Endothelial cell of umbilical vein (primary cell): ENCODE data around the gene C16orf78. TPM values are rescaled to one million over a fixed set of nuclear protein-coding genes. Genes with fewer than 3 reads are reported as not detected.

Experiments used
- BruUV-seq: library from RNA; stranded (reverse); fragments of 400-500 nt; replicated peaks from 2 replicates; lab custom pipeline; 2021; lab: Mats Ljungman, UMichigan
- CTCF ChIA-PET: fragments of 300-600, 350-600 bp; sonication (Branson Sonifier 250); formaldehyde crosslinking; loops from one replicate; lab custom pipeline; 2021; ENCODE audit warnings: antibody characterized with exemption, inconsistent platforms; lab: Charles Lee
- POLR2A ChIA-PET: fragments of 300-600, 350-600 bp; sonication (Branson Sonifier 250); formaldehyde crosslinking; loops from one replicate; lab custom pipeline; 2021; ENCODE audit warnings: antibody characterized with exemption, inconsistent platforms; lab: Charles Lee
- DNase-seq: peaks from one replicate; pipeline ENCODE4 v3.0.0-alpha.2; 2011; ENCODE audit warnings: low read depth, low spot score
- FAIRE-seq: peaks from 2 replicates; lab custom pipeline; 2011; peaks lifted over from hg19 to GRCh38; lab: Jason Lieb, UNC
- H2AFZ ChIP-seq: 2 replicates; pipeline ENCODE4 v1.6.0; 2012; ENCODE audit warnings: low read depth, low read length, control low read depth, inconsistent platforms
- H3K27ac ChIP-seq: 2 replicates; pipeline ENCODE4 v1.5.1; 2011; ENCODE audit warnings: low read depth, mild to moderate bottlenecking, control low read depth, low read length, moderate library complexity; ENCODE audit not compliant: insufficient read depth
- H3K27me3 ChIP-seq, 2 experiments: 2 replicates each; pipeline versions ENCODE4 v1.6.0 to v1.6.1; 2011; ENCODE audit warnings: low read length in 2 of 2, mixed read lengths in 1 of 2; ENCODE audit not compliant: control insufficient read depth in 2 of 2, insufficient read depth in 2 of 2
- H3K36me3 ChIP-seq, 2 experiments: 2 replicates in 1 of 2; 3 replicates in 1 of 2; pipeline ENCODE4 v1.5.1; 2011; ENCODE audit warnings: low read length in 2 of 2, mild to moderate bottlenecking in 1 of 2, moderate library complexity in 1 of 2; ENCODE audit not compliant: control insufficient read depth in 2 of 2, insufficient read depth in 2 of 2; ENCODE audit errors: extremely low read depth in 1 of 2
- H3K4me1 ChIP-seq: 3 replicates; pipeline ENCODE4 v1.5.1; 2011; ENCODE audit warnings: mild to moderate bottlenecking, low read length; ENCODE audit not compliant: control insufficient read depth, insufficient read depth; ENCODE audit errors: extremely low read depth
- H3K4me2 ChIP-seq: 2 replicates; pipeline ENCODE4 v1.6.1; 2011; ENCODE audit warnings: low read length, control low read depth, mixed read lengths; ENCODE audit not compliant: insufficient read depth
- H3K4me3 ChIP-seq, 3 experiments: fragments of 200-600 bp in 1 of 3; sonication (generic), shearing (Covaris generic) in 1 of 3; replicated peaks in 1 of 3; 2 replicates each; pipeline ENCODE4 v1.5.1; 2011 to 2016; ENCODE audit warnings: control low read depth in 3 of 3, low read length in 3 of 3, mild to moderate bottlenecking in 2 of 3, inconsistent platforms in 1 of 3, low read depth in 1 of 3, moderate library complexity in 1 of 3; ENCODE audit not compliant: insufficient read depth in 1 of 3
- H3K79me2 ChIP-seq: 2 replicates; pipeline ENCODE4 v1.6.0; 2012; ENCODE audit warnings: low read length, inconsistent platforms; ENCODE audit not compliant: control insufficient read depth, insufficient read depth
- H3K9ac ChIP-seq: replicated peaks from 2 replicates; pipeline ENCODE3; 2011; ENCODE audit warnings: low read length, control low read depth; ENCODE audit not compliant: insufficient read depth; ENCODE audit errors: extremely low read depth
- H3K9me1 ChIP-seq: replicated peaks from 3 replicates; pipeline ENCODE4 v1.6.0; 2011; ENCODE audit warnings: mild to moderate bottlenecking, low read length; ENCODE audit not compliant: control insufficient read depth, insufficient read depth; ENCODE audit errors: extremely low read depth
- H3K9me3 ChIP-seq: replicated peaks from 2 replicates; pipeline ENCODE4 v1.5.1; 2012; ENCODE audit warnings: low read length, inconsistent platforms; ENCODE audit not compliant: control insufficient read depth, insufficient read depth
- H4K20me1 ChIP-seq: replicated peaks from 2 replicates; pipeline ENCODE3; 2011; ENCODE audit warnings: mild to moderate bottlenecking, low read length; ENCODE audit not compliant: control insufficient read depth, insufficient read depth; ENCODE audit errors: extremely low read depth
- EZH2 ChIP-seq: IDR thresholded peaks from 2 replicates; pipeline ENCODE4 v1.6.1; 2012; ENCODE audit warnings: borderline replicate concordance, low read depth, mild to moderate bottlenecking, moderate library complexity, low read length, inconsistent platforms; ENCODE audit not compliant: severe bottlenecking
- FOS ChIP-seq: IDR thresholded peaks from 2 replicates; pipeline ENCODE4 v1.6.1; 2011; ENCODE audit warnings: mild to moderate bottlenecking, low read length, moderate library complexity, borderline replicate concordance; ENCODE audit not compliant: insufficient read depth
- JUN ChIP-seq: IDR thresholded peaks from 2 replicates; pipeline ENCODE4 v1.6.1; 2011; ENCODE audit warnings: borderline replicate concordance, low read depth; ENCODE audit not compliant: insufficient read length, insufficient read depth
- MAX ChIP-seq: IDR thresholded peaks from 2 replicates; pipeline ENCODE4 v1.6.1; 2011; ENCODE audit not compliant: insufficient read depth, insufficient read length
- MYC ChIP-seq: IDR thresholded peaks from one replicate; pipeline ENCODE4 v1.6.1; 2011; ENCODE audit warnings: mild to moderate bottlenecking, low read depth, low read length
- POLR2A ChIP-seq: IDR thresholded peaks from 2 replicates; pipeline ENCODE4 v1.6.1; 2012; ENCODE audit warnings: low read depth, mild to moderate bottlenecking, control low read depth, low read length
- POLR2AphosphoS5 ChIP-seq: IDR thresholded peaks from 2 replicates; pipeline ENCODE4 v1.6.1; 2012; ENCODE audit warnings: low read depth, mild to moderate bottlenecking, control low read depth, low read length, moderate library complexity; ENCODE audit not compliant: insufficient read depth
- dilution Hi-C: fragments of 300-500 bp; cut with MboI; formaldehyde crosslinking; loops from one replicate; pipeline ENCODE4 v1.15.0; 2019; ENCODE audit warnings: low sequenced_read_pairs; ENCODE audit not compliant: extremely low pct_ligation_motif_present
- intact Hi-C: fragments of 100-400 bp; cut with micrococcal nuclease; formaldehyde crosslinking; loops from one replicate; pipeline ENCODE4 v1.10.0; 2022
- polyA plus RNA-seq, 4 experiments: library from polyadenylated mRNA; depleted of rRNA in 3 of 4; stranded (reverse) in 3 of 4; unstranded in 1 of 4; fragments of >200 nt; gene quantifications; 2 replicates each; pipeline versions ENCODE4 v1.2.1 to v1.2.3, GENCODE V29; 2011 to 2012; ENCODE audit warnings: missing spikeins in 1 of 4
- total RNA-seq: library from RNA; stranded (reverse); gene quantifications from 2 replicates; pipeline ENCODE4 v1.2.3, GENCODE V29; 2021

C16orf78 gene
- total and polyA plus RNA-seq, 2 donors (not counting 3 experiments of a cell fraction or from before 2014, with no cell fraction given) = not detected

GRCh38 chr16:49355933-49356665 is 17.5 kb upstream of the C16orf78 start:
- Histone ChIP-seq H3K36me3 (no peaks in the 10 kb centered on the region), H3K27me3 (no peaks in the 10 kb centered on the region), H3K4me2 (no peak overlapping the region), H3K4me3 (no peak overlapping the region), H3K4me1 (no peaks in the 10 kb centered on the region), H4K20me1 (no peaks in the 10 kb centered on the region), H3K27ac (no peak overlapping the region), H3K9me3 (no peaks in the 10 kb centered on the region), H3K9ac (no peak overlapping the region), H2AFZ (no peak overlapping the region), H3K79me2 (no peaks in the 10 kb centered on the region), H3K9me1 (no peaks in the 10 kb centered on the region)
- BruUV-seq = no TSS peak
- dilution Hi-C loops = no loop called here
- FAIRE-seq = no peak
- CTCF ChIA-PET = interaction anchor here (1.8 kb wide), 1 partner anchor 669 kb away, joined by 4 read pairs; no protein-coding TSS in a partner anchor
- TF ChIP-seq POLR2AphosphoS5 (no peak), EZH2 (no peak), JUN (no peak), MAX (no peak), POLR2A (no peak), FOS (no peak), MYC (no peak)
- no peak for DNase-seq
- intact Hi-C loops = no loop called here
- POLR2A ChIA-PET = no interaction called here
